ENCODE data around the gene BRAT1.

BRAT1 gene

GRCh38 chr7:2522780-2523433 is 32.4 kb downstream of the BRAT1 start:
- DNase-seq = no peak

- DNase-seq = no peak
These were observed 33.3 kb downstream of the BRAT1 start for GRCh38 chr7:2521952-2522591.

- no peak for DNase-seq
These were observed 34.0 kb downstream of the BRAT1 start for GRCh38 chr7:2521341-2521745.

- DNase-seq = no peak
These were observed 34.5 kb downstream of the BRAT1 start for GRCh38 chr7:2520761-2521290.

- no peak for DNase-seq
These were observed 35.1 kb downstream of the BRAT1 start for GRCh38 chr7:2520131-2520760.

GRCh38 chr7:2519119-2519930 is 36.0 kb downstream of the BRAT1 start, which contains the start of gene LFNG:
Gene LFNG (plus strand): TSS chr7:2519774. CDS start chr7:2519862, 88 bp downstream.
- DNase-seq = no peak

GRCh38 chr7:2518737-2519118 is 36.6 kb downstream of the BRAT1 start:
- no peak for DNase-seq

GRCh38 chr7:2517678-2518507 is 37.4 kb downstream of the BRAT1 start:
- DNase-seq = no peak

GRCh38 chr7:2517026-2517425 is 38.3 kb downstream of the BRAT1 start:
- no peak for DNase-seq

- DNase-seq = no peak
These were observed 39.1 kb downstream of the BRAT1 start for GRCh38 chr7:2516194-2516555.

GRCh38 chr7:2515424-2516193 is 39.7 kb downstream of the BRAT1 start:
- no peak for DNase-seq

- DNase-seq = no peak
These were observed 40.6 kb downstream of the BRAT1 start for GRCh38 chr7:2514473-2515423.

GRCh38 chr7:2513702-2514101 is 41.6 kb downstream of the BRAT1 start:
- DNase-seq = no peak

GRCh38 chr7:2512713-2513112 is 42.6 kb downstream of the BRAT1 start:
- no peak for DNase-seq

- no peak for DNase-seq
These were observed 43.1 kb downstream of the BRAT1 start for GRCh38 chr7:2512179-2512661.

GRCh38 chr7:2511769-2512168 is 43.6 kb downstream of the BRAT1 start:
- DNase-seq = no peak

GRCh38 chr7:2510909-2511768 is 44.2 kb downstream of the BRAT1 start:
- DNase-seq = no peak

- no peak for DNase-seq
These were observed 45.1 kb downstream of the BRAT1 start for GRCh38 chr7:2510130-2510776.

All from NCI-H187 treated with DMSO at 0.1 percent for 48 hours (cell line).